CD4-positive, alpha-beta T cell treated with Interleukin-12 subunit alpha and Interleukin-12 subunit beta, for 1 hour (primary cell): ENCODE measurements around the gene ALKBH5.

ENCODE experiments used
- DNase-seq: peaks from one replicate; pipeline ENCODE4 v3.0.0-alpha.2; 2020

Gene ALKBH5

GRCh38 chr17:18158022-18158600, 25.5 kb upstream of the ALKBH5 start:
- peak; percentile 95 for DNase-seq

- no peak for DNase-seq
These were observed 24.0 kb upstream of the ALKBH5 start for GRCh38 chr17:18159551-18160120.

GRCh38 chr17:18160128-18160856, 23.3 kb upstream of the ALKBH5 start:
- DNase-seq, result no peak

DNA sequence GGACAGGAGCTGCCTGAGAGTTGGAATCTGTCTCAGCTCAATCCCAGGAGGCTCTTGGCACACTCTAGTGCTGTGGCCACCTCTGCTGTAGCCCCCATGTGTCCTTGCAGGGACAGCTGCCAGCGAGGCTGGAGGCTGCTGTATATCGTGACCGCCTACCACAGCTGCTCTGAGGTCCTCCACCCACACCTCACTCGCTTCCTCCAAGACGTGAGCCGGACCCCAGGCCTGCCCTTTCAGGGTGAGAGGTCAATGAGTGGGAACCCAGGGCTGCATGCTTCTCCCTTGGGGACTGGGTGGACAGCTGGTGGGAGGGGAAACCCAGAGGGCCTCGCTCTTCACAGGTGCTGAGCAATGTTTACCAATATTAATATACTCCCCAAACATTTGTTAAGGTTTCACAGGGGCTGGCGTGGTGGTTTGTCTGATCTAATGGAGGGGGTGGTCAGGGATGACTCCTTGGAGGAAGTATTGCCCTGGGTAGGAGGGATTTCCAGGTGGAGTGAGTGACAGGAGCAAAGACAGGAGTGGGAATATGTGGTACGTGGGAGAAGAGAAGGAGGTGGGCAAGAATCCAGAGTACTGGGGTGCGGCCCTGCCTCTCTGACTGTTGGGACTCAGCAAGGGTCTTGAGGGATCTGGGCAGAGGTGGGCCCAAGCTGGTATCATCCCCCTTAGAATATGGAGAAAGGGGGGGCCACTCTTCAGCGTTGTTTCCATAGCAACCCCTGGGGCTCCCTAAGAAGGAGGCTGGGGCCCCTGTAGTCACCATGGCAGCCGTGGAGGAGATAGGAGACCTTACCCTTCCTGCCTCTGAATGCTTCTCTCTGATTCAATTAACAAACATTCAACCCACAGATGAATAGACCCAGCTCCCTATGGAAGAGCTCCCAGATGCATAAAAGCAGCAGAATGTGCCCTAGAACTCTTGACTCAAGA, 22.2 kb upstream of the ALKBH5 start:
- DNase-seq, result no peak

DNA sequence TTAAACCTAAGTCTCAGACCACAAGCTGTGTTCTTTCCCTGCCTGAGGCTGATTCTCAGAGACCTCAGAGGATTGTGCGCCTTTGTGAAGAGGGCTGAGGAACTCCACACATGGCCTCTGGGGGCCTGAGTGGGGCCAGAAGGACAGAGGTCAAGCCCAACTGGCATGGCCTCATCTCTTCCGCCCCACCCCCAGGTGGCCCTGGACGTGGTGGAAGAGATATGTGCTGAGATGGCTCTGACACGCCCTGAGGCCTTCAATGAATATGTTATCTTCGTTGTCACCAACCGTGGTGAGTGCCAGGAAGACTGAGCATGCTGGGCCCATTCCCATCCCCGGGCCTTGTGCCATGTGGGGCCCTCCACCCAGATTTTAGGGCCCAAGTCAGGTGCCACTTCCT, 20.1 kb upstream of the ALKBH5 start:
- DNase-seq, result no peak

DNA sequence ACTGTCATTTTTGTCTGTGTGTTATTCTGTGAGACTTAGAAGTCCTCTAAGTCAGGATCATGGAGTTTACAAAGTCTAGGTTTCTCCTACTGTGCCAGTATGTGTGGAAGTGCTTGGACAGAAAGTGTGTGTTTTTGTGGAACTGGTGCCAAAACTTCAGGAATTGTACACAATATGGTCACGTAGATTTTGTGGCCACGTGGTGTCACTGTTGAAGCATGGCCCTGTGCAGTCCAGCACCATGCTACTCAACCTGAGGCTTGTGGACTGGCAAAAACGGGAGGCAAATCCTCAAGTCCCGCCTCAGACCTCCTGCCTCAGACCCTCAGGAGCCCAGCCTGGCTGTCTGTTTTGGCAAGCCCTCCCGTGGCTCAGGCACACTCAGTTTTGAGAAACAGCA, 16.7 kb upstream of the ALKBH5 start:
- no peak for DNase-seq

GRCh38 chr17:18167421-18167820, 16.2 kb upstream of the ALKBH5 start:
- DNase-seq, result no peak

DNA sequence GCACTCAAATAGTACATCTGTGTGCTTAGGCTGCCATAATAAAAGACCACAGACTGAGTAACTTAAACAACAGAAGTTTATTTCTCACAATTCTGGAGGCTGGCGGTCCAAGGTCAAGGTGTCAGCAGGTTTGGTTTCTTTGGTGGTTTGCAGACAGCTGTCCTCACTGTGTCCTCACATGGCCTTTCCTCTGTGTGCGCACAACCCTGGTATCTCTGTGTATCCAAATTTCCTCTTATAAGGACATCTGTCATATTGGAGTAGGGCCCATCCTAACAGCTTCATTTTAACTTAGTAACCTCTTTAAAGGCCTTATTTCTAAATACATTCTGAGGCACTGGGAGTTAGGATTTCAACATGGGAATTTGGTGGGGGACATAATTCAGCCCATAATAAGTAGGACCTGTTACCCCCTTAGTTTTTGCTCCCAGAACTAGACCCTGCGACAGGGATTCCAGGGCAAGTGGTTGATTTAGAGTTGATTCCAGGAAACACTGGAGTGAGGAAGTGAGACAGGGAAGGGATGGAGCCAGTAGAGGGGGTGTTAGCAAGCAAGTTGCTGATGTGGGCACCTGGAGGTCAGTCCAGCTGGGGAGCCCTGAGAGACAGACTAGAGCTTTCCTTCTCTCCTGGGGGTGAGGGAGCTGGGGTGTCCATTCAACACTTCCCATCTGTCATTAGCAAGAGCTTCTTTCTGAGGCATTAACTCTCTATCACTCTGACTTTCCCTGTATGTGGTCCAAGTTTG, 10.9 kb upstream of the ALKBH5 start:
- DNase-seq, result no peak

GRCh38 chr17:18173740-18174139, 9.9 kb upstream of the ALKBH5 start:
- DNase-seq, result no peak

- no peak for DNase-seq
These were observed 7.5 kb upstream of the ALKBH5 start for GRCh38 chr17:18176176-18176575.

DNA sequence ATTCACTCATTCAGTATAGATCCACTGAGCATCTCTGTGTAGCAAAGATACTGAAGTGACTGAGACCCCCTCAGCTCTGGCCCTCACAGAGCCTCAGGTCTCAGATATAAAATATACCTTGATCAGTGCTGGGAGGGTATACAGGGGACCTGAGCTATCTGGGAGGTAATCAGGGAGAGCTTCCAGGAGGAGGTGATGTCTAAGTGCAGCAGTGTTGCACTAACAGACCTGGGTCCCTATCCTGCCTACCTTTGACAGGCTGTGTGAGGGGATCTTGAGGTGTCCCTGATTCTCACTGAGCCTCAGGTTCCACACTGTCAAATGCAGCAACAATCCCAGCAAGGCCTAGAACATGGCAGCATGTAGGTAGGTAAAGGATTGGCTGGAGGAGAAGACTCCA, 6.5 kb upstream of the ALKBH5 start:
- DNase-seq, result no peak

GRCh38 chr17:18177722-18178121, 5.9 kb upstream of the ALKBH5 start:
- no peak for DNase-seq

GRCh38 chr17:18179196-18179595, 4.4 kb upstream of the ALKBH5 start:
- no peak for DNase-seq

GRCh38 chr17:18179804-18180203, 3.8 kb upstream of the ALKBH5 start:
- DNase-seq, result no peak

DNA sequence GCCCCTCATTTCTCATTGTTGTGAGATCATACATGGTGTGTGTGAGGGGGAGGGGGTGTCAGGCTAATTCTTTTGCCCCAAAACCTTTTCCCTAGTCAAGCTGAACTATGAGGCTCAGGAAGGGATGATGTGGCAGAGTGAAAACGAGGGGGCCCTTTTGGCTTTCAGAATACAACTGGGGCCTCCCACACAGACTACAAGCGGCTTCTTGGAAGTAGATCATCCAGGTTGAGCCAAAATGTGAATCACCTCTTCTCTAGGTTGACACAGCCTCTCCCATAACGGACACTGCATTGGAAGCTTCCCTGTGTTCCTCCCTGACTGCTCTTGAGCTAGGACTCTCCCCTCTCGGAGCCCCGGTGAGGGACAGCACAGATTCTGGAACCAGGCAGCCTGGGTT, 2.3 kb upstream of the ALKBH5 start:
- no peak for DNase-seq

DNA sequence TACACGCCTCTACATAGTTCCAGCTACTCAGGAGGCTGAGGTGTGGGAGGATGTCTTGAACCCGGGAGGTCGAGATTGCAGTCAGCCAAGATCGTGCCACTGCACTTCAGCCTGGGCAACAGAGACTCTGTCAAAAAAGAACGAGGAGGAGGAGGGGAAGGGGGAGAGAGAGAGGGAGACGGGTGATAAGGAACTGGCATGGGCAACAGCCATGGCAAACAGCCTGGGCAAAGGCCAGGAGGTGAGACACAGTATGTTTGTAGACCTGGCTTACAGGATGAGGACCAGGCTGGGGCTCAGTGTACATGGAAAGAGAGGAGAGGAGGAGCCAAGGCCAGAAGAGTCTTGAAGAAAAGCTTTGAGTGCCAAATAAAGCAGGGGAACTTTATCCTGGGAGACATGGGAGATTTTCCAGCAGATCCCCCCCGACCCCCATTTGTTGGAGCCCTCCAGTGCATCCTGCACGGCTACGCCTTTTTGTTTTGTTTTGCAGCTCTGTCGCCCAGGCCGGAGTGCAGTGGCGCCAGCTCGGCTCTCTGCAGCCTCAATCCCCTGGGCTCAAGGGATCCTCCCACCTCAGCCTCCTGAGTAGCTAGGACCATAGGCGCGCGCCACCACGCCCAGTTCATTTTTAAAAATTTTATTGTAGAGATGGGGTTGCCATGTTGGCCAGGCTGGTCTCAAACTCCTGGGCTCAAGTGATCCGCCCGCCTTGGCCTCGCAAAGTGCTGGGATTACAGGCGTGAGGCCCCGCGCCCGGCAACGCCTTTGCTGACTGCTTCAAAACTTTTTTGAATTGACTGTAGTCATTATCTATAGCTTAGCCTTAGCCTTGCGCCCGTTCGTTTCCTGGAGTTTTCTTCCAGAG, 1.3 kb upstream of the ALKBH5 start:
- no peak for DNase-seq

- DNase-seq, result no peak
These were observed 672 bp upstream of the ALKBH5 start for GRCh38 chr17:18182978-18183333.

DNA sequence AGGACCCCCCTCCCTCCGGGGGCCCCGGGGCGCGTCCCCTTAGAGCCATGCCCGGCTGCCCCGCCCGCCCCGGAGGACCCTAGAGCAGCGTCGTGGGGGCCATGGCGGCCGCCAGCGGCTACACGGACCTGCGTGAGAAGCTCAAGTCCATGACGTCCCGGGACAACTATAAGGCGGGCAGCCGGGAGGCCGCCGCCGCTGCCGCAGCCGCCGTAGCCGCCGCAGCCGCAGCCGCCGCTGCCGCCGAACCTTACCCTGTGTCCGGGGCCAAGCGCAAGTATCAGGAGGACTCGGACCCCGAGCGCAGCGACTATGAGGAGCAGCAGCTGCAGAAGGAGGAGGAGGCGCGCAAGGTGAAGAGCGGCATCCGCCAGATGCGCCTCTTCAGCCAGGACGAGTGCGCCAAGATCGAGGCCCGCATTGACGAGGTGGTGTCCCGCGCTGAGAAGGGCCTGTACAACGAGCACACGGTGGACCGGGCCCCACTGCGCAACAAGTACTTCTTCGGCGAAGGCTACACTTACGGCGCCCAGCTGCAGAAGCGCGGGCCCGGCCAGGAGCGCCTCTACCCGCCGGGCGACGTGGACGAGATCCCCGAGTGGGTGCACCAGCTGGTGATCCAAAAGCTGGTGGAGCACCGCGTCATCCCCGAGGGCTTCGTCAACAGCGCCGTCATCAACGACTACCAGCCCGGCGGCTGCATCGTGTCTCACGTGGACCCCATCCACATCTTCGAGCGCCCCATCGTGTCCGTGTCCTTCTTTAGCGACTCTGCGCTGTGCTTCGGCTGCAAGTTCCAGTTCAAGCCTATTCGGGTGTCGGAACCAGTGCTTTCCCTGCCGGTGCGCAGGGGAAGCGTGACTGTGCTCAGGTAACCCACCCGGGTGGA, 759 bp downstream of the ALKBH5 start:
- DNase-seq, result peak; percentile 79

DNA sequence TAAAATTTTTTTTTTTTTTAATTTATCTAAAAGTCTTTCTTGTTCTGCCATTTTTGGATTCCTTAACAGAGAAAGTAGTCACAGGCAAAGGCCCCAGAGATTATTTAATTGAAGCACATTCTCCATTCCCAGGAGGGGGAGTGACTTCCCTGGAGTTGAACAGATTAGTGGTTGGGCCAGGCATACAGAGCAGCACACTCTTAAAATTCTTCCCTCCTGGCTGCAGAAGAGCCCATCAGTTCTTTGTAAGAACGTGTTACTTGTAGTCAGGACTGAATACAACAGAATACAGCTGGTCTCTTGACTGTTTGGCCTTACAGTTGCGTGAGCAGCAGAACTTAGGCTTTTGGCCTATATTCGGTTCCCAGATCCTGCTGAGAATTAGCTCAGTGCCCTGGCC, 1.8 kb downstream of the ALKBH5 start:
- no peak for DNase-seq

GRCh38 chr17:18185832-18186626, 2.4 kb downstream of the ALKBH5 start:
- DNase-seq, result no peak
